Spinal cord (tissue), 10 donors: Measurements from ENCODE around the gene PTRH1. TPM values are rescaled to one million over a fixed set of nuclear protein-coding genes. Genes with fewer than 3 reads are reported as not detected.
A peak's percentile ranks its signal among the peaks of the same experiment; 100 is the strongest.

Experiments
- DNase-seq, 6 donors: peaks; one replicate each; pipeline versions ENCODE4 v3.0.0 to v3.0.0-alpha.2; 2013 to 2015; ENCODE audit warnings: low spot score in 6 of 6, low read depth in 4 of 6
- H3K27ac ChIP-seq: one replicate; pipeline ENCODE4 v1.5.1; 2013; ENCODE audit warnings: low read depth, low read length, control low read depth
- H3K27me3 ChIP-seq: one replicate; pipeline ENCODE4 v1.6.1; 2013; ENCODE audit warnings: low read length; ENCODE audit not compliant: control insufficient read depth, insufficient read depth
- H3K36me3 ChIP-seq: one replicate; pipeline ENCODE4 v1.6.1; 2013; ENCODE audit warnings: low read length; ENCODE audit not compliant: control insufficient read depth, insufficient read depth
- H3K4me1 ChIP-seq: one replicate; pipeline ENCODE4 v1.6.1; 2013; ENCODE audit warnings: low read length; ENCODE audit not compliant: control insufficient read depth, insufficient read depth
- H3K4me3 ChIP-seq: one replicate; pipeline ENCODE4 v1.5.1; 2013; ENCODE audit warnings: low read depth, low read length, control low read depth
- H3K9me3 ChIP-seq: one replicate; pipeline ENCODE4 v1.6.1; 2013; ENCODE audit warnings: low read length; ENCODE audit not compliant: control insufficient read depth, insufficient read depth
- WGBS: methylation state at CpG from one replicate; pipeline ENCODE4 v1.1.5; 2013; ENCODE audit warnings: missing lambda C conversion rate; ENCODE audit not compliant: insufficient coverage; 5-methylcytosine and 5-hydroxymethylcytosine counted together
- polyA plus RNA-seq, 2 donors: library from polyadenylated mRNA; unstranded; fragments of 120-200 nt; gene quantifications; one replicate each; pipeline ENCODE4 v1.2.1, GENCODE V29; 2013; ENCODE audit not compliant: insufficient read length in 2 of 2
- total RNA-seq, 2 donors: library from RNA; depleted of rRNA in 1 of 2; stranded (reverse); fragments of 120-200 nt in 1 of 2; fragments of >200 nt in 1 of 2; gene quantifications; one replicate each; pipeline versions ENCODE4 v1.2.3 to v1.2.4, GENCODE V29; 2013 to 2014
- donor health status: healthy.

The PTRH1 gene
- total and polyA plus RNA-seq, 4 donors = 11.7 to 19.0 (median 15.9) TPM

GRCh38 chr9:127700594-127701255 lies 14.7 kb downstream of the PTRH1 start:
- DNase-seq = no peak
- Histone ChIP-seq H3K4me3 (no peak overlapping the region), H3K4me1 (peaks cover 15% of the 10 kb centered on the region), H3K27me3 (no peaks in the 10 kb centered on the region), H3K9me3 (no peaks in the 10 kb centered on the region), H3K27ac (no peak overlapping the region), H3K36me3 (no peaks in the 10 kb centered on the region)
- 78% methylated on average over 2 of the region's 5 CpGs for WGBS

DNA sequence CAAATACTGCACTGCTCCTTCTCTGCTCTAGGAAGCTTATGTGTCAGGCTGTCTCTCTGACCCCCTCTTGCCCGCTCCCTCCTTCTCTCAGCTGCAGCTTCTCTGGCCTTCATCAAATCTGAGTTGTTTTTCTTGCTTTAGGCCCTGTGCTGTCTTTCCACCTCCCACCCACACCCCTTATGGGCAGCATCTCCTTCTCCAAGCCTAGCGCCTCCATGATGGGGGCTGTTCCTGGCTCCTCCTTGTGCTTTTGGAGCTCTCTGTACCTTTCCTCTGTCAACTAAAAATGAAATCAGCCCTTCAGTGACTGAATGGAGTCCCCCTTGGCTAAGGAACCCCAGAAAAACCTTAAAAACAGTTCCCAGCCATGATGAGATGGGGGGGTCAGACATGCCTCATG lies 15.3 kb downstream of the PTRH1 start:
- H3K4me3 ChIP-seq = no peak overlapping the region
- H3K4me1 ChIP-seq = peaks cover 9% of the 10 kb centered on the region
- H3K9me3 ChIP-seq = no peaks in the 10 kb centered on the region
- 94% methylated on average over 2 of the region's 2 CpGs for WGBS
- H3K27me3 ChIP-seq = no peaks in the 10 kb centered on the region
- H3K36me3 ChIP-seq = no peaks in the 10 kb centered on the region
- no peak for DNase-seq
- H3K27ac ChIP-seq = no peak overlapping the region

DNA sequence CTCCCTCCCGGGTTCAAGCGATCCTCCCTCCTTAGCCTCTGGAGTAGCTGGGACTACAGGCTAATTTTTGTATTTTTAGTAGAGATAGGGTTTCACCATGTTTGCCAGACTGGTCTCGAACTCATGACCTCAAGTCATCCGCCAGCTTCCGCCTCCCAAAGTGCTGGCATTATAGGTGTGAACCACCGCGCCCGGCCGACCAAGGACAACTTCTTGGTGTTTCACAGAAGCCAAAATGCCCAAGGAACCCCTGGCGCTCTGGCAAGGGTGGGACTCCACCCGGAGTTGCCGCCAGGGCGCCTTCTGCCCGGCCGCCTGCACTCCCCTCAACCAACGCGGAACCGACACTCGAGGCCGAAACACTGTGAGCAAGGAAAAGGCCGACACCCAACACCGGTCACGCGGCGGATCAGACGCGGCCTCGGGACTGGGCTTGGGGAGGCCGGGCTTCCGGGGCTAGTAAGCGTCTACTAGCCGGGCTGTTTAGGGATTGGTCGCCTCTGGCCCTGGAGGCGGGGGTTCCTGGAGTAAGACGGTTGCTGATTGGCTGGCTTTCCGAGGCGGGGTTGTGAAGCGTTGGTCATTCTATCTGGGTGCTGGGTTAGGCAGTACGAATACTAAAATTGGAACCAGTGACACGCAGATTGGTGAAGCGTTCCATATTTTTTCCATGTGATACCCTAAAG lies 16.3 kb downstream of the PTRH1 start:
- Histone ChIP-seq H3K27me3 (no peaks in the 10 kb centered on the region), H3K4me1 (peaks cover 8% of the 10 kb centered on the region), H3K9me3 (no peaks in the 10 kb centered on the region), H3K36me3 (peaks cover 3% of the 10 kb centered on the region), H3K4me3 (peak overlapping the region; percentile 58), H3K27ac (peak overlapping the region; percentile 71)
- WGBS = 6% methylated on average over 39 of the region's 41 CpGs
- peak; percentile 84 to 99 (median 91) for DNase-seq

GRCh38 chr9:127698386-127698785 lies 17.1 kb downstream of the PTRH1 start:
- H3K27ac ChIP-seq = peak overlapping the region; percentile 71
- H3K27me3 ChIP-seq = no peaks in the 10 kb centered on the region
- 98% methylated on average over 4 of the region's 5 CpGs for WGBS
- peaks cover 8% of the 10 kb centered on the region for H3K4me1 ChIP-seq
- H3K4me3 ChIP-seq = no peak overlapping the region
- H3K9me3 ChIP-seq = no peaks in the 10 kb centered on the region
- no peak for DNase-seq
- H3K36me3 ChIP-seq = peaks cover 7% of the 10 kb centered on the region

DNA sequence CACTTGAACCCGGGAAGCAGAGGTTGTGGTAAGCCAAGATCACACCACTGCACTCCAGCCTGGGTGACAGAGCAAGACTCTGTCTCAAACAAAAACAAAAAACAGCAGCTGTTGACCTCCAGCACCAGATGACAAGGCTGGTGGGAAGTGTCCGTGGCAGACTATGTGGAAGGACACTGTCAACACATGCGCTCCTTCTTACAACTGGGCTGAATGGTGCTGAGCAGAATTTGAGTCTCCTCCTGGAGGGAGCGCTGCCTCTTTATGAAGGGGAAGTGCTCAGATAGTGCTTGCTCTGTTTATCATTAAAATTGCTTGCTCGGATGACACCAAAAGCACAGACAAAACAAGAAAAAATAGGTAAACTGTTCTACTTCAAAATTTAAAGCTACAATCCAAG lies 17.9 kb downstream of the PTRH1 start:
- Histone ChIP-seq H3K4me1 (peaks cover 8% of the 10 kb centered on the region), H3K27ac (no peak overlapping the region), H3K9me3 (no peaks in the 10 kb centered on the region), H3K4me3 (no peak overlapping the region), H3K27me3 (no peaks in the 10 kb centered on the region), H3K36me3 (peaks cover 10% of the 10 kb centered on the region)
- no peak for DNase-seq
- 73% methylated on average over 4 of the region's 5 CpGs for WGBS

DNA sequence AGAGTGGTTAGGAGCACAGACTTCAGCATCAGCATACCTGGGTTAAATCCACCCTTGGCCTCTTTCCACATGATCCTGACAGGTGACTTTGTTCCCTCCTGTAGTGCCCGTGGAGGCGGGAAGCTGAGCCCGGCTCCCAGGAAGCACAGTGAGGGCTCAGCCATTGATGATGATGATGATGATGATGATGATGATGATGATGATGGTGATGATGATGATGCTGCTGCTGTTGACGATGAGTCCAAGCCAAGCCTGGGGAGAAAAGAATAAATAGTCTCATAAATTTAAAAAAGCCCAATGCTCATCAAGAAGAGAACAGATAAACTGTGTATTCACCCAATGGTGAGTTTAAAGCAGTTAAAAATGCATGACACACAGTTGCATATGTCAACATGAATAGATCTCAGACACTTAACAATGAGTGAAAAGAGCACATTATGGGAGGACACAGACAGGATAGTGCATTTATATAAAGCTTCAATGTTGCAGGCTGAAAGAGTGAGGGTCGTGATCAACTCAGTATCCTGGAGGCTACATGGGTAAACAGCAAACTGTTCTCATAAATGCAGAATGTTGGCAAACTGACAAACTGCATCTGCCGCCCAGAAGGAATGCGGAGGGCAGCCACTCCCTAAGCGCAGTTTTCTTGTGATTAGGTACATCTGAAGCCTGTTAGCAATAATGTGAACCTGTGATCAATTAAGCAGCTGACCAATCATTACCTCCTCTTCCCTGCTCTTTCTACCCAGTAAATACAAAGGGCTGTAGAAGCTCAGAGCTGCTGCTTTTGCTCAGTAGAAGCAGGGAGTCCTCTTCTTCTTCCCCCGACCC lies 20.4 kb downstream of the PTRH1 start:
- 96% methylated on average over 4 of the region's 9 CpGs for WGBS
- Histone ChIP-seq H3K4me1 (peaks cover 8% of the 10 kb centered on the region), H3K27me3 (no peaks in the 10 kb centered on the region), H3K36me3 (peaks cover 31% of the 10 kb centered on the region), H3K9me3 (no peaks in the 10 kb centered on the region), H3K4me3 (no peak overlapping the region), H3K27ac (no peak overlapping the region)
- peak in 2 of 6 donors; percentile 17 to 25 for DNase-seq

DNA sequence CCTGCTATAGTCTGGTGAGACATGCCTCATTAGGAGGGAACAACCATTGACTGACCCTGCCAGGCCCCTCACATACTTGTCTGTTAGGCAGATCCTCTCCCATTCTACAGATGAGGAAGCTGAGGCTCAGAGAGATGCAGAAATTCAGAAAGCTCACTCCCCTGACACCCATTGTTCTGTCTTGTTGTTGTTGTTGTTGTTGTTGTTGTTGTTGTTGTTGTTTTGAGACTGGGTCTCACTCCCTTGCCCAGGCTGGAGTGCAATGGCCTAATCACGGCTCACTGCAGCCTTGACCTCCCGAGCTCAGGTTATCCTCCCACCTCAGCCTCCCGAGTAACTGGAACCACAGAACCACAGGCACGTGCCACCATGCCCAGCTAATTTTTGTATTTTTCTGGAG lies 21.8 kb downstream of the PTRH1 start:
- peaks cover 43% of the 10 kb centered on the region for H3K36me3 ChIP-seq
- H3K27me3 ChIP-seq = no peaks in the 10 kb centered on the region
- no CpG with 5 or more reads among the region's 4 CpGs for WGBS
- H3K4me3 ChIP-seq = no peak overlapping the region
- no peaks in the 10 kb centered on the region for H3K9me3 ChIP-seq
- peaks cover 1% of the 10 kb centered on the region for H3K4me1 ChIP-seq
- no peak for DNase-seq
- H3K27ac ChIP-seq = no peak overlapping the region

GRCh38 chr9:127693143-127693542 lies 22.3 kb downstream of the PTRH1 start:
- WGBS = 88% methylated on average over 10 of the region's 10 CpGs
- Histone ChIP-seq H3K9me3 (no peaks in the 10 kb centered on the region), H3K36me3 (peaks cover 47% of the 10 kb centered on the region), H3K4me1 (no peaks in the 10 kb centered on the region), H3K4me3 (no peak overlapping the region), H3K27me3 (no peaks in the 10 kb centered on the region), H3K27ac (no peak overlapping the region)
- DNase-seq = no peak

DNA sequence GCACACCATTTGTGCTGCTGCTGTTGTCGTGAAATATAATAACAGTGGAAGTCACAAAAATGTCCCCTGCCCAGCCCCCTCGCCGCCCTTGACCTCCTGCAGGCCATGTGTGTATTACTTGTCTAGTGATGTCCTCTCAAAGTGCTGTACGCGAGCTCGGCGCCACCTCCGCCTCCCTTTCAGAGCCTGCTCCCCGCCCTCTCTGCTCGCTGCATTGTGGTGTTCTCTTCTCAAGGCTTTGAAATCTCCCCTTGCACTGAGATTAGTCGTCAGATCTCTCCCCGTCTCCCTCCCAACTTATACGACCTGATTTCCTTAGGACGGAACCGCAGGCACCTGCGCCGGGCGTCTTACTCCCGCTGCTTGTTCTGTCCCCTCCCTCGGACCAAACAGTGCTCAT lies 23.4 kb downstream of the PTRH1 start:
- H3K27ac ChIP-seq = no peak overlapping the region
- peaks cover 57% of the 10 kb centered on the region for H3K36me3 ChIP-seq
- H3K9me3 ChIP-seq = no peaks in the 10 kb centered on the region
- H3K27me3 ChIP-seq = no peaks in the 10 kb centered on the region
- no peak overlapping the region for H3K4me3 ChIP-seq
- H3K4me1 ChIP-seq = no peaks in the 10 kb centered on the region
- WGBS = 67% methylated on average over 12 of the region's 20 CpGs
- DNase-seq = no peak
